Measurements from ENCODE around the gene REEP1.

REEP1 gene

GRCh38 chr2:86315084-86315483 is 22.3 kb downstream of the REEP1 start:
- H3K9ac ChIP-seq (ENCODE audit: low read length), result no peak overlapping the region
- H3F3A ChIP-seq (ENCODE audit: insufficient read depth), result no peaks in the 10 kb centered on the region
- H3K36me3 ChIP-seq (ENCODE audit: low read length), result no peaks in the 10 kb centered on the region
- no peak for TF ChIP-seq EZH2phosphoT487 (conservative IDR thresholded peaks at IDR 0.05; ENCODE audit: low read length)
- TF ChIP-seq, protein P1, sequence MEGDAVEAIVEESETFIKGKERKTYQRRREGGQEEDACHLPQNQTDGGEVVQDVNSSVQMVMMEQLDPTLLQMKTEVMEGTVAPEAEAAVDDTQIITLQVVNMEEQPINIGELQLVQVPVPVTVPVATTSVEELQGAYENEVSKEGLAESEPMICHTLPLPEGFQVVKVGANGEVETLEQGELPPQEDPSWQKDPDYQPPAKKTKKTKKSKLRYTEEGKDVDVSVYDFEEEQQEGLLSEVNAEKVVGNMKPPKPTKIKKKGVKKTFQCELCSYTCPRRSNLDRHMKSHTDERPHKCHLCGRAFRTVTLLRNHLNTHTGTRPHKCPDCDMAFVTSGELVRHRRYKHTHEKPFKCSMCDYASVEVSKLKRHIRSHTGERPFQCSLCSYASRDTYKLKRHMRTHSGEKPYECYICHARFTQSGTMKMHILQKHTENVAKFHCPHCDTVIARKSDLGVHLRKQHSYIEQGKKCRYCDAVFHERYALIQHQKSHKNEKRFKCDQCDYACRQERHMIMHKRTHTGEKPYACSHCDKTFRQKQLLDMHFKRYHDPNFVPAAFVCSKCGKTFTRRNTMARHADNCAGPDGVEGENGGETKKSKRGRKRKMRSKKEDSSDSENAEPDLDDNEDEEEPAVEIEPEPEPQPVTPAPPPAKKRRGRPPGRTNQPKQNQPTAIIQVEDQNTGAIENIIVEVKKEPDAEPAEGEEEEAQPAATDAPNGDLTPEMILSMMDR (IDR thresholded peaks at IDR 0.05; ENCODE audit: insufficient read depth, low read length, poor library complexity, severe bottlenecking), result no peak
- H2AFZ ChIP-seq (ENCODE audit: low read depth, low read length, severe bottlenecking), result no peak overlapping the region
- H3K4me2 ChIP-seq (ENCODE audit: low read depth, low read length, poor library complexity, severe bottlenecking), result no peak overlapping the region
- no peaks in the 10 kb centered on the region for H3K27me3 ChIP-seq (ENCODE audit: low read length)
- no peaks in the 10 kb centered on the region for H3K9me2 ChIP-seq (replicated peaks; ENCODE audit: insufficient read depth, low read length)
- H3K9me3 ChIP-seq (ENCODE audit: insufficient read depth, low read length), result no peaks in the 10 kb centered on the region
- no peak overlapping the region for H3K4me3 ChIP-seq (ENCODE audit: insufficient read depth, low read length, poor library complexity, severe bottlenecking)
- no peak overlapping the region for H3K27ac ChIP-seq (ENCODE audit: low read depth, low read length)
- no peaks in the 10 kb centered on the region for H3K79me2 ChIP-seq (ENCODE audit: insufficient read depth, low read length)
- no peaks in the 10 kb centered on the region for H4K20me1 ChIP-seq (ENCODE audit: low read depth, low read length)

- no peaks in the 10 kb centered on the region for H4K20me1 ChIP-seq (ENCODE audit: low read depth, low read length)
- H3K79me2 ChIP-seq (ENCODE audit: insufficient read depth, low read length), result no peaks in the 10 kb centered on the region
- no peaks in the 10 kb centered on the region for H3K9me2 ChIP-seq (replicated peaks; ENCODE audit: insufficient read depth, low read length)
- H3K9ac ChIP-seq (ENCODE audit: low read length), result no peak overlapping the region
- no peak overlapping the region for H2AFZ ChIP-seq (ENCODE audit: low read depth, low read length, severe bottlenecking)
- no peaks in the 10 kb centered on the region for H3K36me3 ChIP-seq (ENCODE audit: low read length)
- TF ChIP-seq EZH2phosphoT487 (conservative IDR thresholded peaks at IDR 0.05; ENCODE audit: low read length), result no peak
- TF ChIP-seq, protein P1 (IDR thresholded peaks at IDR 0.05; ENCODE audit: insufficient read depth, low read length, poor library complexity, severe bottlenecking), result no peak
- no peak overlapping the region for H3K4me2 ChIP-seq (ENCODE audit: low read depth, low read length, poor library complexity, severe bottlenecking)
- no peak overlapping the region for H3K4me3 ChIP-seq (ENCODE audit: insufficient read depth, low read length, poor library complexity, severe bottlenecking)
- no peaks in the 10 kb centered on the region for H3F3A ChIP-seq (ENCODE audit: insufficient read depth)
- no peak overlapping the region for H3K27ac ChIP-seq (ENCODE audit: low read depth, low read length)
- H3K9me3 ChIP-seq (ENCODE audit: insufficient read depth, low read length), result no peaks in the 10 kb centered on the region
- no peaks in the 10 kb centered on the region for H3K27me3 ChIP-seq (ENCODE audit: low read length)
Measured at GRCh38 chr2:86314125-86314524, 23.3 kb downstream of the REEP1 start.

GRCh38 chr2:86313341-86313740 is 24.1 kb downstream of the REEP1 start:
- Histone ChIP-seq H3K9me3 (ENCODE audit: insufficient read depth, low read length) (no peaks in the 10 kb centered on the region), H3K9ac (ENCODE audit: low read length) (no peak overlapping the region), H3F3A (ENCODE audit: insufficient read depth) (no peaks in the 10 kb centered on the region), H3K9me2 (replicated peaks; ENCODE audit: insufficient read depth, low read length) (no peaks in the 10 kb centered on the region), H3K4me2 (ENCODE audit: low read depth, low read length, poor library complexity, severe bottlenecking) (no peak overlapping the region), H3K4me3 (ENCODE audit: insufficient read depth, low read length, poor library complexity, severe bottlenecking) (no peak overlapping the region), H3K36me3 (ENCODE audit: low read length) (no peaks in the 10 kb centered on the region), H2AFZ (ENCODE audit: low read depth, low read length, severe bottlenecking) (no peak overlapping the region), H3K27me3 (ENCODE audit: low read length) (no peaks in the 10 kb centered on the region), H3K27ac (ENCODE audit: low read depth, low read length) (no peak overlapping the region), H4K20me1 (ENCODE audit: low read depth, low read length) (no peaks in the 10 kb centered on the region), H3K79me2 (ENCODE audit: insufficient read depth, low read length) (no peaks in the 10 kb centered on the region)
- TF ChIP-seq, protein P1 (IDR thresholded peaks at IDR 0.05; ENCODE audit: insufficient read depth, low read length, poor library complexity, severe bottlenecking), result no peak
- no peak for TF ChIP-seq EZH2phosphoT487 (conservative IDR thresholded peaks at IDR 0.05; ENCODE audit: low read length)
